HL-60 (cell line): ENCODE results near the gene TIAM1.

Experiments
- CTCF ChIP-seq: IDR thresholded peaks from one replicate; pipeline ENCODE4 v1.5.1; 2011; ENCODE audit warnings: low read length, control low read depth, inconsistent platforms; ENCODE audit not compliant: insufficient read depth
- GABPA ChIP-seq: IDR thresholded peaks from 2 replicates; pipeline ENCODE4 v1.6.1; 2012; ENCODE audit warnings: low read depth
- POLR2AphosphoS5 ChIP-seq: IDR thresholded peaks from 2 replicates; pipeline ENCODE4 v1.6.1; 2012; ENCODE audit warnings: low read depth

- TF ChIP-seq CTCF (no peak), GABPA (no peak), POLR2AphosphoS5 (no peak)
These were observed 41.9 kb upstream of the TIAM1 start for GRCh38 chr21:31386006-31386405.
